Measurements from ENCODE around the gene NTMT1.
"Not testable (repeated sequence)": the region's sequence is repeated elsewhere in the genome, so short reads cannot be mapped to it uniquely, and the experiment has no call there.

The NTMT1 gene

GRCh38 chr9:129615407-129616285 lies 10.3 kb upstream of the NTMT1 start:
- no peak for DNase-seq

GRCh38 chr9:129617167-129617566 lies 8.8 kb upstream of the NTMT1 start:
- DNase-seq = no peak

GRCh38 chr9:129619787-129620668 lies 5.9 kb upstream of the NTMT1 start:
- DNase-seq = peak; percentile 72

GRCh38 chr9:129620669-129621295 lies 5.2 kb upstream of the NTMT1 start, which contains the start of gene C9orf50:
TSS of gene C9orf50 (minus strand) at chr9:129621101. CDS start at chr9:129620574, 527 bp downstream.
- DNase-seq = peak; percentile 81

GRCh38 chr9:129623331-129623730 lies 2.6 kb upstream of the NTMT1 start:
- no peak for DNase-seq

- peak; percentile 83 for DNase-seq
Observed at GRCh38 chr9:129624168-129624759, 1.7 kb upstream of the NTMT1 start.

- DNase-seq = no peak
Observed at GRCh38 chr9:129624947-129625346, 1.0 kb upstream of the NTMT1 start.

- DNase-seq = no peak
Observed at GRCh38 chr9:129626625-129627284, 792 bp downstream of the NTMT1 start.

GRCh38 chr9:129627556-129628440 lies 1.8 kb downstream of the NTMT1 start:
- DNase-seq = peak; percentile 54

- DNase-seq = no peak
Observed at GRCh38 chr9:129628709-129629108, 2.7 kb downstream of the NTMT1 start.

GRCh38 chr9:129629251-129629820 lies 3.4 kb downstream of the NTMT1 start:
- DNase-seq = no peak

- DNase-seq = no peak
Observed at GRCh38 chr9:129630967-129631673, 5.2 kb downstream of the NTMT1 start.

- DNase-seq = no peak
Observed at GRCh38 chr9:129631674-129632129, 5.7 kb downstream of the NTMT1 start.

GRCh38 chr9:129632460-129632859 lies 6.5 kb downstream of the NTMT1 start:
- DNase-seq = no peak

GRCh38 chr9:129633207-129633606 lies 7.2 kb downstream of the NTMT1 start:
- no peak for DNase-seq

GRCh38 chr9:129633848-129634247 lies 7.9 kb downstream of the NTMT1 start:
- no peak for DNase-seq

GRCh38 chr9:129635099-129636065 lies 9.4 kb downstream of the NTMT1 start:
- no peak for DNase-seq

GRCh38 chr9:129636343-129636742 lies 10.4 kb downstream of the NTMT1 start:
- not testable (repeated sequence) for DNase-seq

- DNase-seq = no peak
Observed at GRCh38 chr9:129637102-129637501, 11.1 kb downstream of the NTMT1 start.
